ENCODE data around the gene CDH18.

Gene CDH18

DNA sequence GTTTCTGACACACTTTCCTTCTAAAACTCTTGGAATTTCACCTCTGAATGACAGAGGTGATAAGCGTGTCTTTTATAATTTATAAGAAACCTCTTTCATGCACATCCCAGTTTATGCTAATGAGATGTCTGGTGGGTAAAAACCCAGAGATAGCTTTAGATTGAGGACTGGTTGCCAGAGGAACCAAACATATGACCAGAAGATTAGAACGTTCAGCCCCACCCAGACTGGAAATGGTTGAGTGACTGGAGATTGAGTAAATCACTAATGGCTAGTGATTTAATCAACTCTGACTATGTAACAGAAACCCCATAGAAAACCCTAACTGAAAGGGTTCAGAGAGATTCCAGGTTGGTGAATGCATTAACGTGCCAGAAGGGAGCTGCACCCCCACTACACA lies 69.2 kb downstream of the CDH18 start:
- H3K9ac ChIP-seq = no peak overlapping the region
- no peak overlapping the region for H3K27ac ChIP-seq
- no peaks in the 10 kb centered on the region for H4K20me1 ChIP-seq
- H3K4me1 ChIP-seq = no peaks in the 10 kb centered on the region
- no peak overlapping the region for H3K4me3 ChIP-seq
- no peaks in the 10 kb centered on the region for H3K36me3 ChIP-seq
- no peaks in the 10 kb centered on the region for H3K9me3 ChIP-seq (replicated peaks in 1 of 11)
- TF ChIP-seq Cebpa-rat (IDR thresholded peaks at IDR 0.05) = no peak
- H3K27me3 ChIP-seq = no peaks in the 10 kb centered on the region
- H3K4me2 ChIP-seq = no peak overlapping the region

DNA sequence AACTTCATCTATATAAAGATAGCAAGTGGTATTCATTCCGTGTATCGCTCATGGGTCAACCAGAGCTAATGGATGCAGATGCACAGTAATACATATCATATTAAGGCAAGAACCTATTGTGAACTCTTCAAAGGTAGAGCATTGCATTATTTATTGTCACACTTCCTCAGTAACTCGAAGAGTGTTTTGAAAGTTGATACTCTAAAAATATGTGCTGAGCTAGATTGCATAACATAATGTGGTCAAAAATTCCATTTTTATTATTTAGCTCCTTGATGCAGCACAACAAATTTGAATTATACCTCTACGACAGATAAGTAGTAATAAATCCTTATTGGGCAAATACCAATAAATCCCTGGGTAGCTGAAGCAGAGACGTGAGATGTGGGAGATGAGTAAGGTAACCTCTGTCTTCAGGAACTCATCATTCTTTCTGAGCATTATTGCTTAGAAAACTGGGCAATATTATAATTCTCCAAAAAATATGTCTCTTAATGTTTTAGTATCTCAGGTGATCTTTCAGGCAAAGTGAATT lies 70.3 kb downstream of the CDH18 start:
- no peaks in the 10 kb centered on the region for H4K20me1 ChIP-seq

GRCh38 chr5:19910136-19910535 lies 77.9 kb downstream of the CDH18 start:
- Histone ChIP-seq H3K9ac (no peak overlapping the region), H3K36me3 (no peaks in the 10 kb centered on the region), H3K4me3 (no peak overlapping the region), H3K9me3 (replicated peaks in 1 of 11) (no peaks in the 10 kb centered on the region), H3K27me3 (no peaks in the 10 kb centered on the region), H3K4me2 (peak overlapping the region in 7 of 11 experiments; percentile 33 to 73 (median 49); a peak in 13 of 22 replicates), H3K4me1 (peaks cover 0 to 37% (median 16%) of the 10 kb centered on the region in 10 experiments; a peak in 13 of 20 replicates), H4K20me1 (no peaks in the 10 kb centered on the region), H3K27ac (peak overlapping the region in 7 of 11 experiments; percentile 20 to 65 (median 46); a peak in 11 of 22 replicates)
- no peak for TF ChIP-seq Cebpa-rat (IDR thresholded peaks at IDR 0.05)

More for the DNA sequence above, 70.3 kb downstream of the CDH18 start:
- no peaks in the 10 kb centered on the region for H3K36me3 ChIP-seq
- no peak for TF ChIP-seq Cebpa-rat (IDR thresholded peaks at IDR 0.05)
- no peak overlapping the region for H3K9ac ChIP-seq
- no peak overlapping the region for H3K4me3 ChIP-seq
- H3K27me3 ChIP-seq = no peaks in the 10 kb centered on the region
- no peaks in the 10 kb centered on the region for H3K4me1 ChIP-seq
- H3K27ac ChIP-seq = no peak overlapping the region
- no peaks in the 10 kb centered on the region for H3K9me3 ChIP-seq (replicated peaks in 1 of 11)
- no peak overlapping the region for H3K4me2 ChIP-seq

GRCh38 chr5:19904766-19905165 lies 83.2 kb downstream of the CDH18 start:
- H3K4me2 ChIP-seq = no peak overlapping the region
- no peak overlapping the region for H3K27ac ChIP-seq
- no peaks in the 10 kb centered on the region for H3K27me3 ChIP-seq
- TF ChIP-seq Cebpa-rat (IDR thresholded peaks at IDR 0.05) = no peak
- no peaks in the 10 kb centered on the region for H3K9me3 ChIP-seq (replicated peaks in 1 of 11)
- no peak overlapping the region for H3K9ac ChIP-seq
- no peak overlapping the region for H3K4me3 ChIP-seq
- H4K20me1 ChIP-seq = no peaks in the 10 kb centered on the region
- no peaks in the 10 kb centered on the region for H3K36me3 ChIP-seq
- H3K4me1 ChIP-seq = peaks cover 0 to 13% (median 9%) of the 10 kb centered on the region in 10 experiments; a peak in 12 of 20 replicates

- Histone ChIP-seq H3K9me3 (replicated peaks in 1 of 11) (no peaks in the 10 kb centered on the region), H3K36me3 (no peaks in the 10 kb centered on the region), H3K4me3 (no peak overlapping the region), H3K4me1 (peaks cover 0 to 2% (median under 1%) of the 10 kb centered on the region in 10 experiments; a peak in 8 of 20 replicates), H3K4me2 (no peak overlapping the region), H3K9ac (no peak overlapping the region), H4K20me1 (no peaks in the 10 kb centered on the region), H3K27ac (no peak overlapping the region), H3K27me3 (no peaks in the 10 kb centered on the region)
- TF ChIP-seq Cebpa-rat (IDR thresholded peaks at IDR 0.05) = no peak
Observed at GRCh38 chr5:19903611-19904010, 84.4 kb downstream of the CDH18 start.

- Histone ChIP-seq H3K4me1 (no peaks in the 10 kb centered on the region), H3K36me3 (no peaks in the 10 kb centered on the region), H3K27me3 (no peaks in the 10 kb centered on the region), H4K20me1 (no peaks in the 10 kb centered on the region), H3K4me3 (no peak overlapping the region), H3K9me3 (replicated peaks in 1 of 11) (no peaks in the 10 kb centered on the region), H3K4me2 (no peak overlapping the region), H3K9ac (no peak overlapping the region), H3K27ac (no peak overlapping the region)
- no peak for TF ChIP-seq Cebpa-rat (IDR thresholded peaks at IDR 0.05)
Observed at GRCh38 chr5:19902316-19902934, 85.6 kb downstream of the CDH18 start.

- H3K27me3 ChIP-seq = no peaks in the 10 kb centered on the region
- no peak overlapping the region for H3K4me3 ChIP-seq
- H3K4me1 ChIP-seq = no peaks in the 10 kb centered on the region
- H4K20me1 ChIP-seq = no peaks in the 10 kb centered on the region
- no peaks in the 10 kb centered on the region for H3K36me3 ChIP-seq
- no peaks in the 10 kb centered on the region for H3K9me3 ChIP-seq (replicated peaks in 1 of 11)
- no peak overlapping the region for H3K27ac ChIP-seq
- TF ChIP-seq Cebpa-rat (IDR thresholded peaks at IDR 0.05) = no peak
- H3K4me2 ChIP-seq = no peak overlapping the region
- H3K9ac ChIP-seq = no peak overlapping the region
Observed at GRCh38 chr5:19900269-19900668, 87.7 kb downstream of the CDH18 start.

DNA sequence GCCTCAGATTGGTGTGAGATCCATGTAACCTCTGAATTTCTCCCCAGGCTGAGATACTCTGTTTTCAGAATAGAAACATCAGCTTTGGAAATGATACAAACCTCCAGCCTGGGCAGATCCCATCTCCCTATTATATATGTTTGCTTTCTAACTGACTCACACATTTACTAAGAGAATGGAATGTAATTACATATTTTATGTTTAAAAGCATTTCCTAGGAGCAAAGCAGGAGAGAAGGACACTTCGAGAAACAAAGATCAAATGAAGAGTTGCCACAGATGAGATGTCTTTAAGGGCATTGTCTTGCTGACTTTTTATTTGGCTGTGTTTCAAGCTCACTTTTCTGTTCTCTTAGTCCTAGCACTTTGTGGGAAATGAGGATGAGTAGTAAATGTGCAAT lies 96.3 kb downstream of the CDH18 start:
- Histone ChIP-seq H3K27me3 (no peaks in the 10 kb centered on the region), H3K4me3 (no peak overlapping the region), H3K9ac (no peak overlapping the region), H3K9me3 (replicated peaks in 1 of 11) (no peaks in the 10 kb centered on the region), H3K4me2 (no peak overlapping the region), H4K20me1 (no peaks in the 10 kb centered on the region), H3K27ac (no peak overlapping the region), H3K36me3 (no peaks in the 10 kb centered on the region), H3K4me1 (no peaks in the 10 kb centered on the region)
- TF ChIP-seq Cebpa-rat (IDR thresholded peaks at IDR 0.05) = no peak

GRCh38 chr5:19886123-19886917 lies 101.7 kb downstream of the CDH18 start:
- H3K36me3 ChIP-seq = no peaks in the 10 kb centered on the region
- H4K20me1 ChIP-seq = no peaks in the 10 kb centered on the region
- H3K4me2 ChIP-seq = no peak overlapping the region
- no peaks in the 10 kb centered on the region for H3K9me3 ChIP-seq (replicated peaks in 1 of 11)
- H3K27ac ChIP-seq = no peak overlapping the region
- no peaks in the 10 kb centered on the region for H3K4me1 ChIP-seq
- H3K9ac ChIP-seq = no peak overlapping the region
- no peaks in the 10 kb centered on the region for H3K27me3 ChIP-seq
- TF ChIP-seq Cebpa-rat (IDR thresholded peaks at IDR 0.05) = no peak
- no peak overlapping the region for H3K4me3 ChIP-seq

Data from BLaER1 treated with 17β-estradiol and CSF1 and Interleukin-3, amounts not matched to agents 10 nM and 100 nM (cell line).